Ovary (tissue), 3 donors: Measurements from ENCODE around the gene ZMAT3.

ENCODE experiments used
- POLR2A ChIP-seq: fragments of 450-650 bp; IDR thresholded peaks from one replicate; pipeline ENCODE4 v1.6.1; 2017; ENCODE audit warnings: antibody characterized with exemption, mild to moderate bottlenecking, moderate library complexity
- TF ChIP-seq, protein P1 (sequence below), 3 donors: fragments of 450-650 bp in 2 of 3; fragments of 200-600 bp in 1 of 3; IDR thresholded peaks; one replicate each; pipeline versions ENCODE4 v1.5.1 to v1.8.0; 2016 to 2022; ENCODE audit warnings: antibody characterized with exemption in 3 of 3, mild to moderate bottlenecking in 1 of 3
- donor health status: DM: no; HTN: no; CAD: no.

DNA sequence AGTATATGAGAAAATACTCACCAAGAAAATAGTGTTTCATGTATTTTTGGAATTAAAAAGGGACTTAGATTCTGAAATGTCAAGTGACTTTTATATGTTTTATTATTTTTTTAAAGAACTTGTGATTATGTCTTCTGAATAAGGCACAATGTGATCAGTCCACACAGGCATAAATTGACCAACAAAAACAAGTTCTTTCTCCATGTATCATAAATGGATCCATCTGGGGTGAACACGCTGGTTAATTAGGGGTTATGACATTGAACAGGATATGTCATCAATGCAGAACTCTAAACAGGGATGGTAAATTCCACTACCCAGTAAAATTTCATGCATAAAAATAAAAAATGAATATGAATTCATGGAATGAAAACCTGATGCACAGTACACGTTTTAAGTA, 45.2 kb upstream of the ZMAT3 start:
- TF ChIP-seq, protein P1, sequence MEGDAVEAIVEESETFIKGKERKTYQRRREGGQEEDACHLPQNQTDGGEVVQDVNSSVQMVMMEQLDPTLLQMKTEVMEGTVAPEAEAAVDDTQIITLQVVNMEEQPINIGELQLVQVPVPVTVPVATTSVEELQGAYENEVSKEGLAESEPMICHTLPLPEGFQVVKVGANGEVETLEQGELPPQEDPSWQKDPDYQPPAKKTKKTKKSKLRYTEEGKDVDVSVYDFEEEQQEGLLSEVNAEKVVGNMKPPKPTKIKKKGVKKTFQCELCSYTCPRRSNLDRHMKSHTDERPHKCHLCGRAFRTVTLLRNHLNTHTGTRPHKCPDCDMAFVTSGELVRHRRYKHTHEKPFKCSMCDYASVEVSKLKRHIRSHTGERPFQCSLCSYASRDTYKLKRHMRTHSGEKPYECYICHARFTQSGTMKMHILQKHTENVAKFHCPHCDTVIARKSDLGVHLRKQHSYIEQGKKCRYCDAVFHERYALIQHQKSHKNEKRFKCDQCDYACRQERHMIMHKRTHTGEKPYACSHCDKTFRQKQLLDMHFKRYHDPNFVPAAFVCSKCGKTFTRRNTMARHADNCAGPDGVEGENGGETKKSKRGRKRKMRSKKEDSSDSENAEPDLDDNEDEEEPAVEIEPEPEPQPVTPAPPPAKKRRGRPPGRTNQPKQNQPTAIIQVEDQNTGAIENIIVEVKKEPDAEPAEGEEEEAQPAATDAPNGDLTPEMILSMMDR (IDR thresholded peaks at IDR 0.05), result no peak
- no peak for TF ChIP-seq POLR2A
